Brain microvascular endothelial cell (primary cell): Measurements from ENCODE around the gene RGPD8.

ENCODE experiments used
- DNase-seq: peaks from one replicate; pipeline ENCODE4 v3.0.0-alpha.2; 2020
- H3K27ac ChIP-seq: fragments of 250-450 bp; sonication (Bioruptor Pico); 2 replicates; pipeline ENCODE4 v1.5.1; 2020; ENCODE audit warnings: mild to moderate bottlenecking, moderate library complexity
- H3K27me3 ChIP-seq: fragments of 250-450 bp; sonication (Bioruptor Pico); replicated peaks from 2 replicates; pipeline ENCODE4 v1.5.1; 2020; ENCODE audit warnings: mild to moderate bottlenecking
- H3K36me3 ChIP-seq: fragments of 250-450 bp; sonication (Bioruptor Pico); replicated peaks from 2 replicates; pipeline ENCODE4 v1.5.1; 2020; ENCODE audit warnings: mild to moderate bottlenecking
- H3K4me3 ChIP-seq: 2 replicates; pipeline ENCODE4 v1.5.1; 2011; ENCODE audit warnings: low read depth, mild to moderate bottlenecking, control low read depth, low read length, moderate library complexity
- in situ Hi-C: cut with HindIII; loops from 2 replicates; pipeline ENCODE4 v1.10.0; 2017; ENCODE audit warnings: low sequenced_read_pairs, low pct_ligation_motif_present
- TF ChIP-seq, protein P1 (sequence below): IDR thresholded peaks from 2 replicates; pipeline ENCODE4 v1.5.1; 2011; ENCODE audit warnings: low read depth, mild to moderate bottlenecking, moderate library complexity, low read length, control low read depth, inconsistent platforms; ENCODE audit errors: missing control alignments

The RGPD8 gene

DNA sequence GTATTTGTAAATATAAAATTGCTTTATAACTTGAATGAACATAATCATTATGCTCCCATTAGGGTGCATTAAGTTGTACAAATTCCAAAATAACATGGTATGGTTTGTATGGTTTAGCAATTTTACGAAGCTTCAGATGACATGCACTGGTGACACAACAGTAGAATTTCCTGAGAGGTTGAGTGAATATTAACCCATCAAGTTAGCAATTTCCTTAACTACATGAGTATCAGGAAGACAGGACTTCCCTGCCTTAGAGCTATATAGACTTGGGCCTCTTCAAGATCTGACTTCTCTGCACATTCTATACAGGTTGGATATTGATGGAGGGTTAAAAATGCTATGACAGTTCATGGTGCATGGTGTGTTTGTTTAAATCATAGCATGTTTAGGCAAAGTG lies 97.8 kb downstream of the RGPD8 start:
- DNase-seq: no peak
- no peak overlapping the region for H3K4me3 ChIP-seq
- in situ Hi-C loops: no loop called here
- H3K27ac ChIP-seq: no peak overlapping the region
- TF ChIP-seq, protein P1, sequence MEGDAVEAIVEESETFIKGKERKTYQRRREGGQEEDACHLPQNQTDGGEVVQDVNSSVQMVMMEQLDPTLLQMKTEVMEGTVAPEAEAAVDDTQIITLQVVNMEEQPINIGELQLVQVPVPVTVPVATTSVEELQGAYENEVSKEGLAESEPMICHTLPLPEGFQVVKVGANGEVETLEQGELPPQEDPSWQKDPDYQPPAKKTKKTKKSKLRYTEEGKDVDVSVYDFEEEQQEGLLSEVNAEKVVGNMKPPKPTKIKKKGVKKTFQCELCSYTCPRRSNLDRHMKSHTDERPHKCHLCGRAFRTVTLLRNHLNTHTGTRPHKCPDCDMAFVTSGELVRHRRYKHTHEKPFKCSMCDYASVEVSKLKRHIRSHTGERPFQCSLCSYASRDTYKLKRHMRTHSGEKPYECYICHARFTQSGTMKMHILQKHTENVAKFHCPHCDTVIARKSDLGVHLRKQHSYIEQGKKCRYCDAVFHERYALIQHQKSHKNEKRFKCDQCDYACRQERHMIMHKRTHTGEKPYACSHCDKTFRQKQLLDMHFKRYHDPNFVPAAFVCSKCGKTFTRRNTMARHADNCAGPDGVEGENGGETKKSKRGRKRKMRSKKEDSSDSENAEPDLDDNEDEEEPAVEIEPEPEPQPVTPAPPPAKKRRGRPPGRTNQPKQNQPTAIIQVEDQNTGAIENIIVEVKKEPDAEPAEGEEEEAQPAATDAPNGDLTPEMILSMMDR: no peak
- no peaks in the 10 kb centered on the region for H3K27me3 ChIP-seq
- no peaks in the 10 kb centered on the region for H3K36me3 ChIP-seq

DNA sequence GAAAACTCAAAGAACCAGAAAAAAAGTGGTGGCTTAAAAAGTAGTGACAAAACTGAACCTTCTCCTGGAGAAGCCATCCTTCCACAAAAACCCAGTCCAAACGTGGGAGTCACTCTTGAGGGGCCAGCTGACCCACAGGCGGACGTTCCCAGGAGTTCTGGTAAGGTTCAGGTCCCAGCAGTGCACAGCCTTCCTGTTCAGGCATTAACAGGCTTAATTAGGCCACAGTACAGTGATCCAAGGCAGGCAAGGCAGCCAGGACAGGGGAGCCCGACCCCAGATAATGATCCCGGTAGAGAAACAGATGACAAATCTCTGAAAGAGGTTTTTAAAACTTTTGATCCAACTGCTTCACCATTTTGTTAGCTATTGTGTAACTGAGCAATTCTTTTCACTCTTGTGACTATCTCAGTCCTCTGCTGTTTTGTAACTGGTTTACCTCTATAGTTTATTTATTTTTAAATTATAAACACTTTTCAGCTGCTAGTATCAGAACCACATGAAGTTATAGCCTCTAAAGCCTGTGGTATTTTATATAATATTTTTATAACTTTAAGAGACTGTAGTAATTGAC lies 101.2 kb downstream of the RGPD8 start:
- TF ChIP-seq, protein P1: no peak
- Histone ChIP-seq H3K27me3 (no peaks in the 10 kb centered on the region), H3K27ac (no peak overlapping the region), H3K4me3 (no peak overlapping the region), H3K36me3 (no peaks in the 10 kb centered on the region)
- in situ Hi-C loops: no loop called here
- no peak for DNase-seq

DNA sequence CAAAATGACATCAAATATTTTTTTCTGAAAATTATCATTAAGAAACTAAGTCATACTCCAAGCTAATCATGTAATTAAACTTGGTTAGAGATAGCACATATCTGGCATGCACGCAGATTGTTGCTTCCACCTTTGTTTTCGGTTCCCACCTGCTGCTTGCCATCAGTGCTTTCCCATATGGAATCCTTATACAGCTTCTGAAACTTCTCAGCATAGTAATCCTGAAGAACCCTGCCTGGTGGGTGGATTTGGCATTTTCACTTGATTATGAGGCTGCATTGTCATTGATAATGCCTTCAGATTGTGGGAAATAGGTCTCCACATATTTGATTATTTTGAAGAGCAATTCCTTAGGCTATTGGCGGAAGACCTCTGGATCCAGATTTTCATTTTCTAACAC lies 110.5 kb downstream of the RGPD8 start:
- Histone ChIP-seq H3K4me3 (no peak overlapping the region), H3K36me3 (no peaks in the 10 kb centered on the region), H3K27ac (no peak overlapping the region), H3K27me3 (no peaks in the 10 kb centered on the region)
- no peak for DNase-seq
- in situ Hi-C loops: no loop called here
- TF ChIP-seq, protein P1: no peak

DNA sequence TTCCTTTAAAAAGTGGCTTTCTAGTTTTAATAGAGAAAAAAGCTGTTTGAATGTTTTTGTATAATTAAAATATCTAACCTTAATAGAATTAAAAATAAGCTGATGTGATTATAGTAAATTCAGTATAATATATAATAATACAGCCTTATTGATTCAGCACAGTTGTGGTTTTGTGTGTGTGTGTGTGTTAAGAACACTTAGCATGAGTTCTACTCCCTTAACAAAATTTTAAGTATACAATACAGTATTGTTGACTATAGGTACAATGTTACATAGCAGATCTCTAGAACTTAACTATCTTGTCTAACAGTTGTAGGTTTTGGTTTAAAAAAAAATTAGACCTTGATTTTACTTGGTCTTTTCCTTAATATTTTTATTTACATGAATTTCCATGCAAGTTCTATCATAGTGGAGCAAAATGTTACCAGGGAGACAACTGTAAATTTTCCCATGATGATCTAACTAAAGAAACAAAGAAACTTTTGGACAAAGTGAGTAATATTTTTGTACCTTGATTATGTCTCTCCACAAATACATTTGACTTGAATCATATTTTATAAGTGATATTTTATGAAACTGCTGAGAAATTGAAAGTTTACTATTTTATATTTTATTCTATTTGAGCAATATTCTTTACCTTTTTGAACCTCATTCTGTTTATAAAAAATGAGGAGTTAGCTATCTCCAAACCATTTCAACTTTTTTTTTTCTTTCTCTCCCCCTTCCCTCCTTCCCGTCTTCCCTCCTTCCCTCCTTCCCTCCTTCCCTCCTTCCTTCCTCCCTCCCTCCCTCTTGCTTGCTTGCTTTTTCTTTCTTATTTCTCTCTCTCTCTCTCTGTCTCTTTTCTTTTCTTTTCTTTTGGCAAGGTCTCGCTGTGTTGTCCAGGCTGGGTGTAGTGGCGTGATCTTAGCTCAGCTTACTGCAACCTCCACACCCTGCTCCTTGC lies 111.8 kb downstream of the RGPD8 start:
- in situ Hi-C loops: no loop called here
- no peak for DNase-seq
- peak overlapping the region; percentile 76 for H3K27ac ChIP-seq
- no peaks in the 10 kb centered on the region for H3K36me3 ChIP-seq
- H3K27me3 ChIP-seq: no peaks in the 10 kb centered on the region
- H3K4me3 ChIP-seq: no peak overlapping the region
- TF ChIP-seq, protein P1: no peak
